GM21528 (cell line): Measurements from ENCODE around the gene GCHFR.

Experiments
- ATAC-seq: cut with Tn5 transposase; IDR thresholded peaks from one replicate; pipeline ENCODE4 v1.9.1; 2021; ENCODE audit warnings: mild to moderate bottlenecking, moderate library complexity; ENCODE audit not compliant: unreplicated experiment, low FRiP score

GCHFR gene

DNA sequence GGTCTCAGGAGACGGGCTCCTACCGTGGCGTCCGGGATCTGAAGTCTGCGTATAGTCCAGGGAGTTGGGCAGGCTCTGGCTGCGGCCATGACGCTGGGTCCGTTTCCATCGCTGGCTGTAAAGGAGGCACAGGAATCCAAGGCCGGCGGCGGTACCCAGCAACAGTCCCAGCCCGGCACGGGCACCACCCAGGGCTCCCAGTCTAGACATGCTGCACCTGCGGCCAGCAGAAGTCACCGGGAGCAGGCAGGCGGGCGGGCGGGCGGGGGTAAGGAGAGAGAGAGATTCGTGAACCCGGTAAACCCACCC lies 9.3 kb upstream of the GCHFR start:
- ATAC-seq: no peak

GRCh38 chr15:40754883-40755811 lies 8.7 kb upstream of the GCHFR start, which contains the start of gene RMDN3:
RMDN3 (minus strand) TSS chr15:40755254; CDS start chr15:40754783, 471 bp downstream.
- ATAC-seq: peak; percentile 80

DNA sequence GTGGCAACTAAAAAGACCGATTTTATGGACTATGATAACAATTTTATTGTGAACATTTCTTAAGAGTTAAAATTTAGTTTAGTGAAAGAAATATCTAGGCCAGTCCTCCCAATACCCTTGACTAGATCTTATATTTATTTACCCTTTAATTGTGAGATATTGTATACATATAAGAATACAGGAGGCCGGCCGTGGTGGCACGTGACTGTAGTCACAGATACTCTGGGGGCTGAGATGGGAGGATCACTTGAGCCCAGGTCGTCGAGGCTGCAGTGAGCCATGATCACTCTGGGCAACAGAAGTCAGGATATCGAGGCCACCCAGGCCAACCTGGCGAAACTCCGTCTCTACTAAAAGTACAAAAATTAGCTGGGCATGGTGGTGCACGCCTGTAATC lies 8.1 kb upstream of the GCHFR start:
- no peak for ATAC-seq

DNA sequence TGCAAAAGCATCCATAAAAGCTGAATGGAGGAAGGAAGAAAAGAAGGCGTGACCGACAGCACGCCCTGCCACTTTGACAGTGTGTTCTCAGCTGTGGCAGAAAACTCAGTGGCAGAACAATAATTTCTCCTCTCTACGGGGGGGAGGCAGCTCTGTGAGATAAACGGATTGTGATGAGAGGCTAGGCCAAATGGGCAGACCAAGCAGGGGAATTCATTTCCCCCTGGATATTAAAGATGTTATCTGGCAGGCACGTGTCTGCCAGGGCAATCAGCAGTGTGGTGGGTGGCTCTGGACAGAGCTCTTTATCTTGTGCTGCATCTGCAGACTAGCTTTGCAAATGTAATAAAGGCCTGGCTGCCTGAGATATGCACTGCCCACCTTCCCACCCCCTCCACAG lies 6.9 kb upstream of the GCHFR start:
- no peak for ATAC-seq

- no peak for ATAC-seq
Measured at GRCh38 chr15:40759961-40760360, 3.9 kb upstream of the GCHFR start.

DNA sequence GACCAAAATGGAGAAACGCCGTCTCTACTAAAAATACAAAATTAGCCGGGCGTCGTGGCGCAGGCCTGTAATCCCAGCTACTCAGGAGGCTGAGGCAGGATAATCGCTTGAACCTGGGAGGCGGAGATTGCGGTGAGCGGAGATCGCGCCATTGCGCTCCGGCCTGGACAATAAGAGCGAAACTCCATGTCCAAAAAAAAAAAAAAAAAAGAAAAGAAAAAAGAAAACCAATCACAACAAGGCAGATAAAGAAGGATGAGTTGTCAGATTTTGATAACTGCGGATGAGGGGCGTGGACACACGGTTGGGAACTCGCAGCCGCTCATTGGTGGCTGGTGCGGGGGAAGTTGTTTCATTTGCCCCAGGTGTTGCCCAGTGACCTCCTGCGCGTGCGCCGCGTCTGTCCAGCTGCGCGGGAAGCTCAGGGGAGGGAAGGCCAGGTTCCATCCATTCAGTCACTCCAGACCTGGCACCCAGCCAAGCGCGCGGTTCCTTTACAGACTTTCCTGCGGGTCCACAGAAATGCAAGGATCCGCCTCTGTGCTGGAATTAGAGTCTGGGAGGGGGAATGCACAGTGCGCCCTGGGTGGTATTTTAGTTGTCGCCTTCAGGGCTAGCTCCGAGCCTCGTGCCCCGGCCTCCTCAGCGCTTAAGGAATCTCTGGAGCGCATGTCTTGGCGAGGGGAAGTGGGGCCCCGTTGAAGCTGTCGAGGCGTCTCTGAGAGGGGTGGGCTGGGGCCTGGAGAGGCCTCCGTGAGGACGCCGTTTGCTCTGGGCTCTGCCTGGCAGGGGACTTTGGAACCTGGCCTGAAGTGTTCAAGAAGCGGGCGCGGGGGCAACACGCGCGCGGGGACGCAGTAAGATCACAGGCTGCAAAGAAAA lies 708 bp upstream of the GCHFR start:
- peak; percentile 3 for ATAC-seq

DNA sequence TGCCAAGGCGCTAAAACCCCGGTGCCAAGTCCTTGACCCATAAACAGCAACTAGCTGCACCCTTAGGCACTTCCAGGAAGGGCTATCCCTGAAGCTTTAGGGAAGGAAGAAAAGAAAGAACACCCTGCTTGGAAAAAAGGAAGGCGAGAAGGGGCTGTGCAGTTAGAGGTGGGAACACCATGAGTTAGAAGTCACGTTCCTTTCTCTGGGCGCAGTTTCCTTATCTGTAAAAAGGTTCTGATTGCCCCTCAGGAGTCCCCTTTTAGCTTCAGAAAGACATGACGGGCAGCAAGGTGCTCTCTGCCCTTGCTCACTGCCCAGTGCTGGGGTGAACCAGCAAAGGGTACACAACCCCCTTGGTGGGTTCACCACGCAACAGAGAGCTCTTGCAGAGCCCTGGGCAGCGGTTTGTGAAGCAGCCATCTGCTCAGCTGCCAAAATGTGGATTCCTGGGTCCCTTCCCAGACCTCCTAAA lies 798 bp downstream of the GCHFR start:
- ATAC-seq: no peak

- no peak for ATAC-seq
Measured at GRCh38 chr15:40766194-40766815, 2.4 kb downstream of the GCHFR start.

DNA sequence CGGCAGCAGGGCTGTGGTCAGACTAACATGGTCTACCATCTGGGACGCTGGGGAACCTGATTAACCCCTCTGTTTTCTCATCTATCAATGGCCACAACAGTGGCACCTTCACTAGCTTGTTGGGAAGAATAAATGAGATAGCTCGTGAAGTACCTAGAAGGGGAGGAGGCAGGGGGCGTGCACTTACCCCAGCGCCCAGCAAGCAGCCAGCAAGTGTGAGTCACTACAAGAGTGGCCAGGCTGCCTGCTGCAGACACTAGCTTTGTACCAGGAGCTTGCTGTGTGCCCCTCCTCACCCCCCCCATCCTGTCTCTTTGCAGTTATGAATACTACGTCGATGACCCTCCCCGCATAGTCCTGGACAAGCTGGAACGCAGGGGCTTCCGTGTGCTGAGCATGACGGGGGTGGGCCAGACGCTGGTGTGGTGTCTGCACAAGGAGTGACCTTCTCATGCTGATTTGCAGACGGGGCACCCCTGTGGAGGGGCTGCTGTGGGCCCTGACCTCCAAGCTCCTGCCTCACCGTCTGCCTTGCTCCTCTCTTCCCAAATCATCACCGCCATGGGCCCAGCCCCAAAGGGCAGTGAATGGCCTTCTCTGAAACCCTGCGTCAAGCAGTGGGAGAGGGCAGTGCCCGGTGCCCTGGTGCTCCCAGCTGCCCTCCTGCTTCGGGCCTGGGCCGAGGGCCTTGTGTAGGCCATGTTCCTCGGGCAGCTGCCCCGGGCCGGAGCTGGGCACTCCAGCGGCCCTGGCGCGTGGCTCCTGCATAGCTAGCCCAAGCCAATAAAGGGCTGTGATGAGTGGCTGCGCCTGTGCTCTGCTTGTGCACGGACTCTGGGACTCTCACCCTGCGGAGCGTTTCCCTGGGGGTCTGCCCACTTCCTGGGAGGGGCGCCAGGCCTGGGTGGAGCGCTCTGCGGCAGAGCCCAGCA lies 3.3 kb downstream of the GCHFR start:
- no peak for ATAC-seq

GRCh38 chr15:40767838-40768500 lies 4.1 kb downstream of the GCHFR start:
- no peak for ATAC-seq

DNA sequence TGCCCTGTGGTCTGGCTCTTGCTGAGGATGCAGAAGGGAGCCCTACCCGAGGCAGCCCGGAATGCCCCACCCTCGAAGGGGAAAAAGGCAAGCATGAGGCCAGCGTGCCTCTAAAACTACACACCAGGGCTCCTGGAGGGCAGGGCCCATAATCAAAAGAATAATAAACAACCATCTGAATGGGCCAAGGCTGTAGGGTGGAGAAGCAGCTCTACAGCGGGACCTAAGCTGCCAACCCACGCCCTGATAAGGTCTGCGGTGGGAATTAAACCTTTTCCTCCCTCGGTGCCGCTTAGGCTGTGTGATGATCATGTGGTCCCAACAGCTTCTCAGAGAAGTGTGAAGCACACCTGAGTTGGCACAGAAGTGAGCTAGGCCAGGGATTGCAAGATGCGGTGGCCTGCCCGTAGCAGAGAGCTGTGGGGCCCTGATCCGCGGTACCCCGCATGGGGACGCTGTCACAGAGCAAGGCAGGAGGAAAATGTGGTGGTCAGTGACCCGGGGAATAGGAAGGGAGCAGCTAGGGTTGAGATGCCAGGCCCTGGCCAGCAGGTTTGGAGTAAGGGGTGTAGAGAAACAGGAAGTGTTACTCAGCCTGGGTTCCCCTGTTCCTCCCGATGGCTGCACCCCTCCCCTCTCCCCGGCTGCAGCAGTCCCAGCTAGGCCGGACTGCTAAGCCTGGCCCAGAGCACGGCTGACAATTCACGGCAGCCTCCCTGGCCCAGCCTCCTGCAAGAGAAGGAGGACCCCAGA lies 4.8 kb downstream of the GCHFR start:
- ATAC-seq: no peak

GRCh38 chr15:40769274-40770146 lies 5.6 kb downstream of the GCHFR start, which contains the start of gene C15orf62:
C15orf62 (plus strand) TSS chr15:40769980; CDS start chr15:40770496, 516 bp downstream.
- ATAC-seq: no peak

DNA sequence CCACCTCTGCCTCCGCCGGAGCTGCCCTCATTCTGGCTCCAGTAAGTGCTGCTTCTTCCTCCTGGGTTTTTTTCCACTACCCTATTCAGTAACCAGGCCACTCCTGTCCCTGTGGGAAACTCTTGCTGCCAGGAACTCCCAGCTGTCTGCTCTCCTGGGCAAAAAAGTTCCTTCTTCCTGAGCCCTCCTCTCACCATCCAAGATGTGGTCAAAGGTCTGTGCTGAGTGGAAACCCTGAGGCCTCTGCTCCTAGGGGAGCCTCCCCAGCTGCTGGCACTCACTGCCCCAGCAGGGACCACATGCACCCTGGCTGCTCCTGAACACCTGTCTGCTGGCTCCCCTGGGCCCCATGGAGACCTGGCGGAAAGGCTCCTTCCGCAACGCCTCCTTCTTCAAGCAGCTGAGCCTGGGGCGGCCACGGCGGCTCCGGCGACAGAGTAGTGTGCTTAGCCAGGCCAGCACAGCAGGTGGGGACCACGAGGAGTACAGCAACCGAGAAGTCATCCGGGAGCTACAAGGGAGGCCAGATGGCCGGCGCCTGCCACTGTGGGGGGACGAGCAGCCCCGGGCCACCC lies 6.4 kb downstream of the GCHFR start:
- ATAC-seq: no peak

GRCh38 chr15:40771242-40771641 lies 7.4 kb downstream of the GCHFR start:
- ATAC-seq: no peak

GRCh38 chr15:40772014-40772413 lies 8.1 kb downstream of the GCHFR start:
- ATAC-seq: no peak

DNA sequence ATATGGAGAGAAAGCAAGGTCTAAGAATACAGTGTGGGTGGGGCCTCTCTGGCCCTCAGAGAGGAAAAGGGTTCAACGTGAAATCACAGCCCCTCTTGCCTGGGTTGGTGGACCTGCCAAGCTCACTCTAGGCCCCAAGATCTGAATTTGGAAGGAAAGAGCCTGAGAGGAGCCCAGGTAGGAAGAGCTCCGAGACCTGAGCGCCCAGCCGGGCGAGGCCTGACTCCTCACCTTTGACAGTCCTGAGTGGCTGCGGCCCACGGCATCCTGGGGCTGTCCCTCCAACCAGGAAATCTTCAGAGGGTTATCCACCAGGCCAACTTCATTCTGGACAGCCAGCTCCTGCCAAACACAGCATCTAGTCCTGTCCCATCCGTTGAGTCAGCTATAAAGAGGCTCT lies 9.6 kb downstream of the GCHFR start:
- ATAC-seq: no peak

GRCh38 chr15:40773902-40774301 lies 10.0 kb downstream of the GCHFR start:
- no peak for ATAC-seq
